ENCODE measurements around the gene GAPVD1.
"Not testable (repeated sequence)": the region's sequence is repeated elsewhere in the genome, so short reads cannot be mapped to it uniquely, and the experiment has no call there.

The GAPVD1 gene

DNA sequence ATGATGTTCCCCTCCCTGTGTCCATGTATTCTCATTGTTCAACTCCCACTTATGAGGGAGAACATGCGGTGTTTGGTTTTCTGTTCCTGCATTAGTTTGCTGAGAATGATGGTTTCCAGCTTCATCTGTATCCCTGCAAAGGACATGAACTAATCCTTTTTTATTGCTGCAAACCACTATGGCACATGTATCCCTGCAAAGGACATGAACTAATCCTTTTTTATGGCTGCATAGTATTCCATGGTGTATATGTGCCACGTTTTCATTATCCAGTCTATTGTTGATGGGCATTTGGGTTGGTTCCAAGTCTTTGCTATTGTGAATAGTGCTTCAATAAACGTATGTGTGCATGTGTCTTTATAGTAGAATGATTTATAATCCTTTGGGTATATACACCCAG lies 54.7 kb downstream of the GAPVD1 start:
- not testable (repeated sequence) for DNase-seq (ENCODE audit: low read depth)

GRCh38 chr9:125317704-125318103 lies 56.1 kb downstream of the GAPVD1 start:
- DNase-seq (ENCODE audit: low read depth): no peak

GRCh38 chr9:125321496-125321895 lies 59.9 kb downstream of the GAPVD1 start:
- no peak for DNase-seq (ENCODE audit: low read depth)

- no peak for DNase-seq (ENCODE audit: low read depth)
Measured at GRCh38 chr9:125323615-125324014, 62.0 kb downstream of the GAPVD1 start.

GRCh38 chr9:125325826-125326225 lies 64.2 kb downstream of the GAPVD1 start:
- peak; percentile 11 for DNase-seq (ENCODE audit: low read depth)

DNA sequence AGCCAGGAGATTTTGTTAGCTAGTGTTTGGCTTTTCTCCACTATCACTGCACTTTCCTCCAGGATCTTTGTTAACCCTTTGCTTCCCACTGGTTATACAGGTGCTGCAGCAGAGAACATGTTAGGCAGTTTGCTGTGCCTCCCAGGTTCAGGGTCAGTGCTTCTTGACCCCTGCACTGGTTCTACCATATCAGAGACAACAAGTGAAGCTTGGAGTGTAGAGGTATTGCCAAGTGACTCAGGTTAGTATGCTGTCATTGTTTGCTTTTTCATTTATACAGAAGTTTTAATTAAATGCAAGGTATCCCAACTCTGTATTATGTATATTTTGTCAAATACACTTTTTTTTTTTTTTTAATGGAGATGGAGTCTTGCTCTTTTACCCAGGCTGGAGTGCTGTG lies 68.4 kb downstream of the GAPVD1 start:
- DNase-seq (ENCODE audit: low read depth): no peak

DNA sequence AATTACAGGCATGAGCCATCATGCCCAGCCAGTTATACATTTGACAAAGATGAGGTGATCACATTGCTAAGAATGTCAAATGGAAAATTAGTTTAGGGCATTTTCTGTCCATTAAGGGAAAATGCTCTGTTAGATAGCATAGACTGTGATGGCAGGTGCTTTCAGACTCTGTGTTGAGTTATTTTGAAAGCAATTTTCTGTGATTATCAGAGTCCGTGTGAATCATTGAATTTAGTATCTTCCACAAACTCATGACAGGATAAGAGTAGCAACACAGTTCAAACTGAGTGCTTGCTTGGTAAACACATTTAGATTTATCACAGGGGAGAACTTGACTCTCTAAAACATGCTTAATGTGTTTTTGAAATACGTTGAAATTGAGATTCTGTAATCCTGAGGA lies 69.0 kb downstream of the GAPVD1 start:
- DNase-seq (ENCODE audit: low read depth): no peak

GRCh38 chr9:125332527-125332926 lies 70.9 kb downstream of the GAPVD1 start:
- DNase-seq (ENCODE audit: low read depth): no peak

DNA sequence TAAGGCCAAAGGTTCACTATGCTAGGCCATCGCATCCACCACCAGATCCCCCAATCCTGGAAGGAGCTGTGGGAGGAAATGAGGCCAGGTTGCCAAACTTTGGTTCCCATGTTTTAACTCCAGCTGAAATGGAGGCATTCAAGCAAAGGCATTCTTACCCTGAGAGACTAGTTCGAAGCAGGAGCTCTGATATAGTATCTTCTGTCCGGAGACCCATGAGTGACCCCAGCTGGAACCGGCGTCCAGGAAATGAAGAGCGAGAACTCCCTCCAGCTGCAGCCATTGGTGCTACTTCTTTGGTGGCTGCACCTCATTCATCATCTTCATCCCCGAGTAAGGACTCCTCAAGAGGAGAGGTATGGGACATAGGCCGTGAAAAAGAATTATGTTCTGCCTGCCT lies 75.6 kb downstream of the GAPVD1 start:
- no peak for DNase-seq (ENCODE audit: low read depth)

- DNase-seq (ENCODE audit: low read depth): no peak
Measured at GRCh38 chr9:125338929-125339328, 77.3 kb downstream of the GAPVD1 start.

DNA sequence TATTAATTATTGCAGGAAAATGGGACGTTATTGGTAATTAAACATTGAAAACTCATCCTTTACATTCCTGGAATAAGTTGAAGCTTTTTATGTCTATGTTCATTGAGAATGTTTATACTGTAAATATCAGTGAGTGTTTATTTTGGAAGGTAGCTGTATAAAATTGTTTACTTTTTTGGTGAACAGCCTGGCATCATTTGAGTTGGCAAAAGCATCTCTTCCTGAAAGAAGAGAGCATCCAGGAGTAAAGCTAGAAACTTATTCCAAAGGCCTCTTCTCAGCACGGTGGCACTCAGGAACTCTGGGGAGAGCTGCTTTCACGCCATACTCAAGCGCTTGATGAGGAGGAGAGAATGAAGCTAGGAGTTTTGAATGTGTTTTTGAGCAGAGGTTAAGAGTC lies 79.9 kb downstream of the GAPVD1 start:
- no peak for DNase-seq (ENCODE audit: low read depth)

- peak; percentile 68 for DNase-seq (ENCODE audit: low read depth)
Measured at GRCh38 chr9:125343518-125344275, 82.1 kb downstream of the GAPVD1 start.

GRCh38 chr9:125346080-125346732 lies 84.6 kb downstream of the GAPVD1 start:
- DNase-seq (ENCODE audit: low read depth): no peak

GRCh38 chr9:125355601-125356000 lies 94.0 kb downstream of the GAPVD1 start:
- DNase-seq (ENCODE audit: low read depth): no peak

DNA sequence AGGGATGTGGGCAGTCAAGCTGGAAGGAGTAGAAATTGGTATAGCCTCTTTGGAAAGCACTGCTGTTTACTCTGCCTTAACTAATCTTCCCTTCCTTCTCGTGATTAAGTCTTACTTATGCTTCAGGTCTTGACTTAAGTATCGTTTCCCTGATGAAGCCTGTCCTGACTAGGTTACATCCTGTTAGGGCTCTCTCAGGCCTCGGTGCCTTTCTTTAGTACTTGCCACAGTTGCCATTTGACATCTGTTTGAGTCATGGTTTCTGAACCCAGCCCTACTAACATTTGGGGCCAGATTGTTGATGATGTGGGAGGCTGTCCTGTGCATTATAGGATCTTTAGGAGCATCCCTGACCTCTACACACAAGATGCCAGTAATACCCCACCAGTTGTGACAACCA lies 94.4 kb downstream of the GAPVD1 start:
- DNase-seq (ENCODE audit: low read depth): no peak

DNA sequence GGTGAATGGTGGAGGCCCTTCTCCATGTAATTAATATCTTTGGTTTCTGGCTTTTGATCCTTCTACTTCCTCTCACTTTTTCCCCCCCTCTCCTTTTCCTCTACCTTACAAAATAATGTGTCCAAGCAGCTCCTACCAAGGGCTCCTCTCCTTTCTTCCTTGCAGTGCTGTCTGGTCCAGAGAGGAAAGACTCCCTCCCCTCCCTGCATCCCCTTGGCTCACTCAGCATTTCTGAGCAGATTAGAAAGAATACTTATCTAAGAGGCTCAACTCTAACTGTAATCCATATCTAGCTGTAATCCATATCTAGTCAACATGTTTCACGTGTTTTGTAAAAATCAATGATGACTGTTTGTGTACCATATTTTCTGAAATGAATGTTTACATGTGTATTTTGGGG lies 97.4 kb downstream of the GAPVD1 start:
- DNase-seq (ENCODE audit: low read depth): no peak

DNA sequence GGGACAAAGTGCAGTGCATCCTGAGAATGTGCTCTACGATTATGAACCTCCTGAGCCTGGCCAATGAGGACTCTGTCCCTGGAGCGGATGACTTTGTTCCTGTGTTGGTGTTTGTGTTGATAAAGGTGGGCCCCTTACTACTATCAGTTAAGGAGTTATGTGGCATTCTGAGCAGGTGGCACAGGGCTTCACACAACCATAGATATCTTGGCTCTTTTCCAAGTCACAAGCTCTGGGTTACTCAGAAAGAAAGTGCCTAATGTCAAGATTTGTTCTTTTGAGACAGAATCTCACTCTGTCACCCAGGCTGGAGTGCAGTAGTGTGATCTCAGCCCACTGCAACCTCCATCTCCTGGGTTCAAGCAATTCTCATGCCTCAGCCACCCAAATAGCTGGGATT lies 99.0 kb downstream of the GAPVD1 start:
- no peak for DNase-seq (ENCODE audit: low read depth)

DNA sequence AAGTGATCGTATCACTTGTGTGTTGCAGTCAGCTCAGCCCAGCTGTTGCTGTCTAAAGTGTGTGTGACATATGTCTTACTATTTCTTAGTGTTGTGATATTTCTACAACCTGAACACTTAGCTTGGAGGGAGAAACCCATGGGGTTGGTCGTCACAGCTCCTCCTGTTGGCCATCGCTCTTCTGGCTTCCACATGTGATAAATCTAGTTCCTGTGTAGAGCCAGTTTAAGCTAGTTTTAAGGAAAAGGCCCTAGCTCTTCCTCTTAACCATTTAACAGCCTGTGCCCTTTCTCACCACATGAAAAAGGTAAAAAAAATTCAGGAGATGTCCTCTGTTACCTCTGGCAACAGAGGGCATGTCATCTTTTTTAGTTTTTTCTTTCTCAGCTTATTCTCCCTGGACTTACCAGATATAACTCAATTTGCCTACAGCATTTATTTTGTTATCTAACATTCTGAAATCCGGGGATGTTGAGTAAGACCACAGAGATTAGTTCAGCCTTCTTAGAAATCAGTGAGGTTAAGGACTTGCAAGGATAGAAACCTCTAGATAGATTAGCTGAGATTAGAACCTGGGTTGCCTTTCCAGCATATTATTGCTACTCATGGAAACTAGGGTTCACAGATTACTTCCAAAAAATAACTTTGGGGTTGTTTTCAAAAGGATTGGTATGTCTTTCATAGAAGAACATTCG lies 100.4 kb downstream of the GAPVD1 start:
- DNase-seq (ENCODE audit: low read depth): no peak

DNA sequence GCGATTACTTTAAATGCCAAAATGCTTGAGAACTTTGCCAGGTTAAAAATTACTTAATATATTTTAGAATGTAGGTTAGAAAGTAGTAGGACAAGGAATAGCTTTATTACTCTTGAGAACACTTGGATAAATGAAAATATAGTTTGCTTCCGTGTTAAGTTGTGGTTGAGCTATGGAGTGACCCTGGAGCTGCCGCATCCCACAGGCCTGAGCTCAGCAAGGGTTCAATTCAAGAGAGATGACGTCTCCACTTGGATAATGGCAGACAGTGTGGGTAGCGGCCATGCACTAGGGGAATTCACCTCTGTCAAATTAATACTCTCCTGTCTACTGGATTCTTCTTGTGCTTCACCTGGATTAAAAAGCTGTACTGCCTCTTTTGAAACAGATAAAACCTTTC lies 105.0 kb downstream of the GAPVD1 start:
- DNase-seq (ENCODE audit: low read depth): no peak

DNA sequence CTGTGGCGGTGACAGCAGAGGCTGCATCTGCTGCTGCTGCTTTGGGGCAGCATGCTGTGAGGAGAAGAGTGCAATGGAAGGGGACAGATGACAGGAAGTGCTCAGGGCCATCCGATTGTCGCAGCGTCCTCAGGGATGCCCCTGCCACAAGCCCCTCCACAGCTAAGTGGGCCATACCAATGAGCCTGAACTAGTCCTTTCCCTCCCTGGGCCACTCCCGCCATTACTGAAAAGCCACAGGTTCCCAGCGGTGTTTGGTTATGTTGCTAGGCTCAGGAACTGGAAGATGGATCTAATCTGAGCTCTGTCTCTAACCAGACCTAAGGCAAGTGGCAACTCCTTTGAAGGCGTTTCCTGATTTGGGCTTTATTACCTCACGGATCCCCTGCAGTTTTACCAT lies 109.2 kb downstream of the GAPVD1 start:
- no peak for DNase-seq (ENCODE audit: low read depth)

DNA sequence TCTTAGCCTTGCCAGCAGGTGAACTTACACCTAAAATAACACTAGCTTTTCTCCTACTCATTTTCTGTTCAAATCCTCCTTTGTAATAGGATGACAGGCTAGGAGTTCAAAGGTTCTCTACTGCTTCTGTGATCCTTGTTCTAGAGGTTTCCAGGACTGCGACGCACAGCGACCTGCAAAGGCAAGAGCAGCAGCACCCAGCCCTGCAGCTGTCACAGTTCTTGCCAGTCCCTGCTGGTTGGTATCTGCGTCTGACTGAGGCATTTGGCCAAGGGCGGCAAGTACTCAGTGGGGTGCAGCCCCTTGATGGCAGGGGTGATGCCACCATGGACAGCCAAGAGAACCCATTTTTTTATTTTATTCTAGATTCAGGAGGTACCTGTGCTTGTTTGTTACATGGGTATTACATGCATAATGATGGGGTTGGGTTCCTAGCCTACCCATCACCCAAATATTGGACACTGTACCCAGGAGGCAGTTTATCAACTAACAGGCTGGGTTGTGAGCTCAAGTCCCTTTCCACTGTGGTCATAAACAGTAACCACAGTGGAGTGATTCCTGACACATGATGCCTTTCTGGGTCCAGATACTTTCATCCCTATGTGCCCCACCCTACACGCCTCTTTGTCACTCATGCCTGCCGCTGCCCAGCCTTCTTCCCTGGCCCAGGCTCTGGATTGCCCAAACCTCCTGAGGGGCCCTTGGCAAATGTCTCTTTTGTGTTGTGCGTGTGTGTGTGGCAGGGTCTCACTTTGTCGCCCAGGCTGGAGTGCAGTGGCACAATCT lies 111.0 kb downstream of the GAPVD1 start:
- no peak for DNase-seq (ENCODE audit: low read depth)
